Keratinocyte (primary cell): ENCODE measurements around the gene PLXNA1. TPM values are rescaled to one million over a fixed set of nuclear protein-coding genes. Genes with fewer than 3 reads are reported as not detected.

Source experiments
- DNase-seq: peaks from one replicate; pipeline ENCODE4 v3.0.0-alpha.2; 2011; ENCODE audit warnings: low read depth, missing footprints, low spot score
- FAIRE-seq: peaks from 2 replicates; lab custom pipeline; 2011; peaks lifted over from hg19 to GRCh38; lab: Jason Lieb, UNC
- H2AFZ ChIP-seq: 2 replicates; pipeline ENCODE4 v1.6.0; 2012; ENCODE audit warnings: low read length, control low read depth, inconsistent platforms; ENCODE audit not compliant: control insufficient read depth
- H3K27ac ChIP-seq: 2 replicates; pipeline ENCODE4 v1.5.1; 2011; ENCODE audit warnings: low read length; ENCODE audit not compliant: control insufficient read depth, insufficient read depth
- H3K27me3 ChIP-seq: 3 replicates; pipeline ENCODE4 v1.6.0; 2011; ENCODE audit warnings: low read length; ENCODE audit not compliant: control insufficient read depth, insufficient read depth; ENCODE audit errors: extremely low read depth
- H3K36me3 ChIP-seq, 2 experiments: 2 replicates in 1 of 2; 3 replicates in 1 of 2; pipeline ENCODE4 v1.5.1; 2011; ENCODE audit warnings: low read length in 2 of 2, mild to moderate bottlenecking in 1 of 2; ENCODE audit not compliant: control insufficient read depth in 2 of 2, insufficient read depth in 2 of 2; ENCODE audit errors: extremely low read depth in 1 of 2
- H3K4me1 ChIP-seq: 3 replicates; pipeline ENCODE4 v1.5.1; 2011; ENCODE audit warnings: low read length; ENCODE audit not compliant: control insufficient read depth, insufficient read depth; ENCODE audit errors: extremely low read depth
- H3K4me2 ChIP-seq: 3 replicates; pipeline ENCODE4 v1.6.0; 2011; ENCODE audit warnings: low read depth, low read length; ENCODE audit not compliant: control insufficient read depth, insufficient read depth; ENCODE audit errors: extremely low read depth
- H3K4me3 ChIP-seq, 3 experiments: fragments of 200-600 bp in 1 of 3; sonication (generic) in 1 of 3; 2 replicates in 2 of 3; 3 replicates in 1 of 3; pipeline ENCODE4 v1.5.1; 2011 to 2016; ENCODE audit warnings: low read length in 3 of 3, mild to moderate bottlenecking in 3 of 3, control low read depth in 2 of 3, inconsistent platforms in 1 of 3, low read depth in 1 of 3, mixed read lengths in 1 of 3, mixed run types in 1 of 3, moderate library complexity in 1 of 3; ENCODE audit not compliant: control insufficient read depth in 2 of 3, insufficient read depth in 2 of 3; ENCODE audit errors: extremely low read depth in 1 of 3
- H3K79me2 ChIP-seq: 2 replicates; pipeline ENCODE4 v1.6.0; 2012; ENCODE audit warnings: low read length; ENCODE audit not compliant: control insufficient read depth, insufficient read depth
- H3K9ac ChIP-seq: 3 replicates; pipeline ENCODE4 v1.6.0; 2011; ENCODE audit warnings: low read length; ENCODE audit not compliant: control insufficient read depth, insufficient read depth; ENCODE audit errors: extremely low read depth
- H3K9me1 ChIP-seq: 3 replicates; pipeline ENCODE4 v1.6.0; 2011; ENCODE audit warnings: low read length; ENCODE audit not compliant: control insufficient read depth, insufficient read depth; ENCODE audit errors: extremely low read depth
- H3K9me3 ChIP-seq: 2 replicates; pipeline ENCODE4 v1.5.1; 2012; ENCODE audit warnings: low read depth, low read length; ENCODE audit not compliant: control insufficient read depth
- H4K20me1 ChIP-seq: 3 replicates; pipeline ENCODE4 v1.6.0; 2011; ENCODE audit warnings: low read length; ENCODE audit not compliant: control insufficient read depth, insufficient read depth; ENCODE audit errors: extremely low read depth
- CTCF ChIP-seq, 3 experiments: IDR thresholded peaks in 1 of 3; conservative IDR thresholded peaks in 1 of 3; optimal IDR thresholded peaks in 1 of 3; 2 replicates in 2 of 3; 3 replicates in 1 of 3; pipeline versions ENCODE3 to v1.5.1; 2011; ENCODE audit warnings: low read length in 3 of 3, mild to moderate bottlenecking in 3 of 3, moderate library complexity in 2 of 3, control low read depth in 1 of 3, inconsistent platforms in 1 of 3; ENCODE audit not compliant: insufficient read depth in 2 of 3; ENCODE audit errors: extremely low read depth in 1 of 3
- EZH2 ChIP-seq: IDR thresholded peaks from one replicate; pipeline ENCODE4 v1.6.1; 2012; ENCODE audit warnings: inconsistent platforms, mild to moderate bottlenecking, low read length, moderate library complexity
- dilution Hi-C: fragments of 300-500 bp; cut with MboI; formaldehyde crosslinking; loops from one replicate; pipeline ENCODE4 v1.7.0; 2020; ENCODE audit warnings: low sequenced_read_pairs; ENCODE audit not compliant: extremely low pct_ligation_motif_present
- polyA plus RNA-seq, 5 experiments: library from polyadenylated mRNA; depleted of rRNA in 3 of 5; stranded (reverse) in 3 of 5; stranded (forward) in 1 of 5; unstranded in 1 of 5; fragments of >200 nt; gene quantifications; 1 replicate in 1 of 5; 2 replicates in 3 of 5; 3 replicates in 1 of 5; pipeline versions ENCODE4 v1.2.1 to v1.2.3, GENCODE V29; 2011 to 2012; ENCODE audit warnings: missing spikeins in 2 of 5, low read depth in 1 of 5, low replicate concordance in 1 of 5

PLXNA1 gene
- polyA plus RNA-seq, 1 donor (not counting 4 experiments of a cell fraction or from before 2014, with no cell fraction given): 38.4 TPM

- FAIRE-seq (no peak), DNase-seq (no peak)
- H3K27me3 ChIP-seq: no peaks in the 10 kb centered on the region
- TF ChIP-seq EZH2 (no peak), CTCF (optimal IDR thresholded peaks at IDR 0.05 in 1 of 3, IDR thresholded peaks at IDR 0.05 in 1 of 3, conservative IDR thresholded peaks at IDR 0.05 in 1 of 3; ENCODE audit: extremely low read depth in 1 of 3, insufficient read depth in 2 of 3, low read length in 3 of 3) (no peak)
- H3K79me2 ChIP-seq: peaks cover 100% of the 10 kb centered on the region
- H3K9me3 ChIP-seq: no peaks in the 10 kb centered on the region
- H3K9ac ChIP-seq: no peak overlapping the region
- no peak overlapping the region for H3K27ac ChIP-seq
- peaks cover 30 to 56% of the 10 kb centered on the region in 2 experiments for H3K36me3 ChIP-seq
- dilution Hi-C loops: no loop called here
- H3K4me3 ChIP-seq: no peak overlapping the region
- peaks cover 3% of the 10 kb centered on the region for H3K9me1 ChIP-seq
- H3K4me2 ChIP-seq: no peak overlapping the region
- H3K4me1 ChIP-seq: peaks cover 6% of the 10 kb centered on the region
- H4K20me1 ChIP-seq: peaks cover 61% of the 10 kb centered on the region
- no peak overlapping the region for H2AFZ ChIP-seq
These were observed 10.5 kb downstream of the PLXNA1 start for GRCh38 chr3:126993436-126993835.

- H3K4me3 ChIP-seq: no peak overlapping the region
- H3K36me3 ChIP-seq: peaks cover 29 to 46% of the 10 kb centered on the region in 2 experiments
- no peaks in the 10 kb centered on the region for H3K27me3 ChIP-seq
- H3K4me1 ChIP-seq: peaks cover 8% of the 10 kb centered on the region
- dilution Hi-C loops: no loop called here
- peaks cover 100% of the 10 kb centered on the region for H3K79me2 ChIP-seq
- peaks cover 69% of the 10 kb centered on the region for H4K20me1 ChIP-seq
- H3K27ac ChIP-seq: no peak overlapping the region
- no peak overlapping the region for H3K4me2 ChIP-seq
- DNase-seq (no peak), FAIRE-seq (no peak)
- no peak overlapping the region for H3K9ac ChIP-seq
- no peaks in the 10 kb centered on the region for H3K9me3 ChIP-seq
- no peak overlapping the region for H2AFZ ChIP-seq
- TF ChIP-seq CTCF (optimal IDR thresholded peaks at IDR 0.05 in 1 of 3, IDR thresholded peaks at IDR 0.05 in 1 of 3, conservative IDR thresholded peaks at IDR 0.05 in 1 of 3; ENCODE audit: extremely low read depth in 1 of 3, insufficient read depth in 2 of 3, low read length in 3 of 3) (no peak), EZH2 (no peak)
- peaks cover 3% of the 10 kb centered on the region for H3K9me1 ChIP-seq
These were observed 11.8 kb downstream of the PLXNA1 start for GRCh38 chr3:126994661-126995245.
